ENCODE data around the gene IL17RA.
"Not testable (repeated sequence)": the region's sequence is repeated elsewhere in the genome, so short reads cannot be mapped to it uniquely, and the experiment has no call there.

IL17RA gene

GRCh38 chr22:17133137-17133536 lies 48.3 kb downstream of the IL17RA start:
- no peaks in the 10 kb centered on the region for H3K27me3 ChIP-seq (ENCODE audit: control insufficient read depth in 1 of 2, insufficient read depth in 2 of 2, low read length in 2 of 2)
- no peak overlapping the region for H3K4me3 ChIP-seq (ENCODE audit: low read depth in 1 of 2, low read length in 2 of 2)
- H3K4me1 ChIP-seq (ENCODE audit: insufficient read depth, low read length), result no peaks in the 10 kb centered on the region
- peaks cover 7% of the 10 kb centered on the region for H3K36me3 ChIP-seq (ENCODE audit: insufficient read depth, low read length)
- H3K9ac ChIP-seq (ENCODE audit: low read length), result no peak overlapping the region
- H3K27ac ChIP-seq (ENCODE audit: low read depth, low read length), result no peak overlapping the region
- H3K9me3 ChIP-seq (ENCODE audit: low read length), result no peaks in the 10 kb centered on the region

- Histone ChIP-seq H3K27me3 (ENCODE audit: control insufficient read depth in 1 of 2, insufficient read depth in 2 of 2, low read length in 2 of 2) (no peaks in the 10 kb centered on the region), H3K4me3 (ENCODE audit: low read depth in 1 of 2, low read length in 2 of 2) (no peak overlapping the region), H3K9ac (ENCODE audit: low read length) (no peak overlapping the region), H3K27ac (ENCODE audit: low read depth, low read length) (no peak overlapping the region), H3K9me3 (ENCODE audit: low read length) (no peaks in the 10 kb centered on the region), H3K4me1 (ENCODE audit: insufficient read depth, low read length) (no peaks in the 10 kb centered on the region), H3K36me3 (ENCODE audit: insufficient read depth, low read length) (peaks cover 11% of the 10 kb centered on the region)
These were observed 50.5 kb downstream of the IL17RA start for GRCh38 chr22:17135153-17135760.

- Histone ChIP-seq H3K36me3 (ENCODE audit: insufficient read depth, low read length) (peaks cover 30% of the 10 kb centered on the region), H3K27me3 (ENCODE audit: control insufficient read depth in 1 of 2, insufficient read depth in 2 of 2, low read length in 2 of 2) (no peaks in the 10 kb centered on the region), H3K4me3 (ENCODE audit: low read depth in 1 of 2, low read length in 2 of 2) (no peak overlapping the region), H3K9ac (ENCODE audit: low read length) (no peak overlapping the region), H3K9me3 (ENCODE audit: low read length) (no peaks in the 10 kb centered on the region), H3K4me1 (ENCODE audit: insufficient read depth, low read length) (no peaks in the 10 kb centered on the region), H3K27ac (ENCODE audit: low read depth, low read length) (no peak overlapping the region)
These were observed 52.4 kb downstream of the IL17RA start for GRCh38 chr22:17137170-17137569.

GRCh38 chr22:17137861-17138425 lies 53.1 kb downstream of the IL17RA start:
- H3K9me3 ChIP-seq (ENCODE audit: low read length), result no peaks in the 10 kb centered on the region
- peaks cover 35% of the 10 kb centered on the region for H3K36me3 ChIP-seq (ENCODE audit: insufficient read depth, low read length)
- H3K4me1 ChIP-seq (ENCODE audit: insufficient read depth, low read length), result no peaks in the 10 kb centered on the region
- H3K9ac ChIP-seq (ENCODE audit: low read length), result no peak overlapping the region
- no peaks in the 10 kb centered on the region for H3K27me3 ChIP-seq (ENCODE audit: control insufficient read depth in 1 of 2, insufficient read depth in 2 of 2, low read length in 2 of 2)
- H3K27ac ChIP-seq (ENCODE audit: low read depth, low read length), result no peak overlapping the region
- no peak overlapping the region for H3K4me3 ChIP-seq (ENCODE audit: low read depth in 1 of 2, low read length in 2 of 2)

GRCh38 chr22:17138513-17138912 lies 53.7 kb downstream of the IL17RA start:
- Histone ChIP-seq H3K4me1 (ENCODE audit: insufficient read depth, low read length) (no peaks in the 10 kb centered on the region), H3K27me3 (ENCODE audit: control insufficient read depth in 1 of 2, insufficient read depth in 2 of 2, low read length in 2 of 2) (no peaks in the 10 kb centered on the region), H3K36me3 (ENCODE audit: insufficient read depth, low read length) (peaks cover 41% of the 10 kb centered on the region), H3K9me3 (ENCODE audit: low read length) (no peaks in the 10 kb centered on the region), H3K9ac (ENCODE audit: low read length) (no peak overlapping the region), H3K27ac (ENCODE audit: low read depth, low read length) (no peak overlapping the region), H3K4me3 (ENCODE audit: low read depth in 1 of 2, low read length in 2 of 2) (no peak overlapping the region)

GRCh38 chr22:17140022-17140421 lies 55.2 kb downstream of the IL17RA start:
- Histone ChIP-seq H3K9ac (ENCODE audit: low read length) (no peak overlapping the region), H3K36me3 (ENCODE audit: insufficient read depth, low read length) (peaks cover 43% of the 10 kb centered on the region), H3K9me3 (ENCODE audit: low read length) (no peaks in the 10 kb centered on the region), H3K4me1 (ENCODE audit: insufficient read depth, low read length) (no peaks in the 10 kb centered on the region), H3K4me3 (ENCODE audit: low read depth in 1 of 2, low read length in 2 of 2) (no peak overlapping the region), H3K27me3 (ENCODE audit: control insufficient read depth in 1 of 2, insufficient read depth in 2 of 2, low read length in 2 of 2) (no peaks in the 10 kb centered on the region), H3K27ac (ENCODE audit: low read depth, low read length) (no peak overlapping the region)

- Histone ChIP-seq H3K9me3 (ENCODE audit: low read length) (no peaks in the 10 kb centered on the region), H3K27ac (ENCODE audit: low read depth, low read length) (no peak overlapping the region), H3K36me3 (ENCODE audit: insufficient read depth, low read length) (peaks cover 43% of the 10 kb centered on the region), H3K4me1 (ENCODE audit: insufficient read depth, low read length) (no peaks in the 10 kb centered on the region), H3K27me3 (ENCODE audit: control insufficient read depth in 1 of 2, insufficient read depth in 2 of 2, low read length in 2 of 2) (no peaks in the 10 kb centered on the region), H3K9ac (ENCODE audit: low read length) (no peak overlapping the region), H3K4me3 (ENCODE audit: low read depth in 1 of 2, low read length in 2 of 2) (no peak overlapping the region)
These were observed 56.3 kb downstream of the IL17RA start for GRCh38 chr22:17140826-17141766.

- no peaks in the 10 kb centered on the region for H3K4me1 ChIP-seq (ENCODE audit: insufficient read depth, low read length)
- H3K4me3 ChIP-seq (ENCODE audit: low read depth in 1 of 2, low read length in 2 of 2), result no peak overlapping the region
- H3K9ac ChIP-seq (ENCODE audit: low read length), result no peak overlapping the region
- H3K9me3 ChIP-seq (ENCODE audit: low read length), result no peaks in the 10 kb centered on the region
- no peak overlapping the region for H3K27ac ChIP-seq (ENCODE audit: low read depth, low read length)
- peaks cover 43% of the 10 kb centered on the region for H3K36me3 ChIP-seq (ENCODE audit: insufficient read depth, low read length)
- no peaks in the 10 kb centered on the region for H3K27me3 ChIP-seq (ENCODE audit: control insufficient read depth in 1 of 2, insufficient read depth in 2 of 2, low read length in 2 of 2)
These were observed 58.3 kb downstream of the IL17RA start for GRCh38 chr22:17143101-17143500.

- Histone ChIP-seq H3K4me1 (ENCODE audit: insufficient read depth, low read length) (no peaks in the 10 kb centered on the region), H3K27me3 (ENCODE audit: control insufficient read depth in 1 of 2, insufficient read depth in 2 of 2, low read length in 2 of 2) (no peaks in the 10 kb centered on the region), H3K9ac (ENCODE audit: low read length) (no peak overlapping the region), H3K27ac (ENCODE audit: low read depth, low read length) (no peak overlapping the region), H3K4me3 (ENCODE audit: low read depth in 1 of 2, low read length in 2 of 2) (no peak overlapping the region), H3K9me3 (ENCODE audit: low read length) (no peaks in the 10 kb centered on the region), H3K36me3 (ENCODE audit: insufficient read depth, low read length) (peaks cover 48% of the 10 kb centered on the region)
These were observed 59.0 kb downstream of the IL17RA start for GRCh38 chr22:17143826-17144225.

- no peaks in the 10 kb centered on the region for H3K27me3 ChIP-seq (ENCODE audit: control insufficient read depth in 1 of 2, insufficient read depth in 2 of 2, low read length in 2 of 2)
- H3K36me3 ChIP-seq (ENCODE audit: insufficient read depth, low read length), result peaks cover 55% of the 10 kb centered on the region
- no peak overlapping the region for H3K4me3 ChIP-seq (ENCODE audit: low read depth in 1 of 2, low read length in 2 of 2)
- H3K9me3 ChIP-seq (ENCODE audit: low read length), result no peaks in the 10 kb centered on the region
- no peaks in the 10 kb centered on the region for H3K4me1 ChIP-seq (ENCODE audit: insufficient read depth, low read length)
- no peak overlapping the region for H3K9ac ChIP-seq (ENCODE audit: low read length)
- no peak overlapping the region for H3K27ac ChIP-seq (ENCODE audit: low read depth, low read length)
These were observed 60.4 kb downstream of the IL17RA start for GRCh38 chr22:17145021-17145680.

- H3K4me3 ChIP-seq (ENCODE audit: low read depth in 1 of 2, low read length in 2 of 2); H3K27ac ChIP-seq (ENCODE audit: low read depth, low read length); H3K9me3 ChIP-seq (ENCODE audit: low read length); H3K9ac ChIP-seq (ENCODE audit: low read length); H3K4me1 ChIP-seq (ENCODE audit: insufficient read depth, low read length); H3K27me3 ChIP-seq (ENCODE audit: control insufficient read depth in 1 of 2, insufficient read depth in 2 of 2, low read length in 2 of 2): not testable (repeated sequence)
- peaks cover 32% of the 10 kb centered on the region for H3K36me3 ChIP-seq (ENCODE audit: insufficient read depth, low read length)
These were observed 62.7 kb downstream of the IL17RA start for GRCh38 chr22:17147458-17147857.
